HL-60/S4 treated with phorbol 12-myristate 13-acetate at 8.2 ng/mL for 4 days and 3 days (cell line): ENCODE data around the gene ATP1A2.

Experiments
- in situ Hi-C: fragments of 300-500 bp; cut with MboI; formaldehyde crosslinking; loops from 2 replicates; pipeline ENCODE4 v1.15.0; 2022; ENCODE audit warnings: low sequenced_read_pairs

Gene ATP1A2

DNA sequence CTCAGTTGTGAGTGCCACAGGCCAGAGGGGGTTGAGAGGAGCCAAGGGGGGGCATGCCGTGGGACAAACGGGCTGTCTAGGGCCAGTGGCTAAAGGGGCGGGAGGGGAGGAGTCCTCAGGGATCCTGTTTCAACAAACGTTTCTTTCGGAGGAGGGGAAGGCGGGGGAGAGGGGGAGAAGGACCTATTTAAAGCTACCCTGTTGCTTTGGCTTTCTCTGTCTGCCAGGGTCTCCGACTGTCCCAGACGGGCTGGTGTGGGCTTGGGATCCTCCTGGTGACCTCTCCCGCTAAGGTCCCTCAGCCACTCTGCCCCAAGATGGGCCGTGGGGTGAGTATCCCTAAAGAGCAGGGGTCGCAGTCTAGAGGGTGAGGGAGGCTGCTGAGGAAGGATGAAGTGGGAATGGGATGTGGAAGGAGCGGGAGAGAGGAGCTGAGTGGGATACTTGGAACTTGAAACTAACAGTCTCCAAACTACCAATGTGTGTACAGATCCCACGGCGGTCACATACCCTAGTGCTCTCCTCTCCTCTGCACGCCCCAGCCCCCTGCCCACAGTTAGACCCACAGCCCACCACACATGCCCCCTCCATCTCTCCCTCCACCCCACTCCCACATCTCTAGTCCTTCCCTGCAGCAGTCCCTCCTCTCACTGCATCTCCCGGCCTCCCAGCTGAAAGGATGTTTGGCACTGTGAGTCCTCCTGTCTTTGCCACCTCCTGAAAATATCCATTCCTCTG, at the start of gene ATP1A2:
Gene ATP1A2 (plus strand): TSS at position 215 of the 738 bp plus-strand sequence. CDS start 103 bp downstream, at position 318.
- in situ Hi-C loops: no loop called here

DNA sequence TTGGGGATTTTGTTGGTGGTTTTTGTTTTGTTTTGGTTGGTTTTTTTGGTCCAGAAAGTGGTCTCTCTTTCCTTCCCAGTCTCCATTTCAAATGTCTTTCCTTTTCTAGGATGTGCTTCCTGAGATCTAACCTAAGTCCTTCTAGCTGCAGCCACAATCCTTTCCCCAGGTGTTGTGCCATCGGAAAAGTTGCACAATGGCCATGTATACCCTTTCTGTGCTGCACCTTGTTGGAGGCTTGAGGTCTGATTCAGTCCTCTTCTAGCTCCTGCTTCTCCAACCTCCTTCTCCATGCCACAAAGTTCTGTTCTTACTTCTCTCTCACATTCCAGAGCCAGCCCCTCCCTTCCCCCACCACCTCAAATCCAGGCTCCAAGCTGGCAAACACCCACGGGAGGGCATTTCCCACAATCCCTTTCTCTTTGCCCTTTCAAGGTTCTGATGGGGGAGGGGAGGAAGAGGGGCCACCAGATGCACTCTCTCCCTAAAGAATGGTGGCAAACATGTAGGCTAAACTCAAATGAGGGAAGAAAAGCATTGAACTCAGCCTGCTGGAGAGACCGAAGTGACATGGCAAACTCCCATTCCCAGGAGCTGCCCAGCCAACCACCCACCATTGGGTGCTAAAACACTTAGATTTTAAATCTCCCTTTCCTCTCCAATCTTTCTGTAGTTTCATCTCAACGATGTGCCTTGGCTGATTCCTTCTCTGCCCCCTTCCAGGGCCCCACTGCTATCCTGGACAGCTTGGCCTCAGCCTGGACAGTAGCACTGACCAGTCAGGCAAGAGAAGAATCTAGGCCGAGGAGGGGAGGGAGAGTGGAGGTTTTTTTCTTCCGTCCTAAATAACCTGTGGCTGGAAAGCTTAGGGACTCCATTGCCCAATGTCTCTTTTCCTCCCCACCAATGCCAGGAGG, 48.5 kb upstream of the ATP1A2 start:
- in situ Hi-C loops: no loop called here

DNA sequence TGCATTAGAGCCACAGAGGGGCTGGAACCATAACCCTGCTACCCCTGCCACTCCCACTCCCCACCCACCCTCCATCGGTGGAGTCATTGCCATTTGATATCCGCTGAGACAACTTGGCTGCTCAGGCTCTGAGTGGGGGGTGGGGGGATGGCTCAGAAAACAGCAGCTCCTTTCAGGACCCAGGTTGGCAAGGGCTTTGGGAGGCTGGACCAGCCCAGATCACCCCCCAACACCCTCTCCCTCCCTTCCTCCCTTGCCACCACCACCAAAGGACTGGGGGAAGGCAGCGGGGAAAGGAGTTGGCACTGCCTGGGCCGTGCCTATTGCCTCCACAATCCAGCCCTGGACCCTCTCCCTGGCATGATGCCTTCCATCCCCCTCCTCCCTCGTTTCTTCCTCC, 47.3 kb upstream of the ATP1A2 start:
- in situ Hi-C loops: no loop called here

DNA sequence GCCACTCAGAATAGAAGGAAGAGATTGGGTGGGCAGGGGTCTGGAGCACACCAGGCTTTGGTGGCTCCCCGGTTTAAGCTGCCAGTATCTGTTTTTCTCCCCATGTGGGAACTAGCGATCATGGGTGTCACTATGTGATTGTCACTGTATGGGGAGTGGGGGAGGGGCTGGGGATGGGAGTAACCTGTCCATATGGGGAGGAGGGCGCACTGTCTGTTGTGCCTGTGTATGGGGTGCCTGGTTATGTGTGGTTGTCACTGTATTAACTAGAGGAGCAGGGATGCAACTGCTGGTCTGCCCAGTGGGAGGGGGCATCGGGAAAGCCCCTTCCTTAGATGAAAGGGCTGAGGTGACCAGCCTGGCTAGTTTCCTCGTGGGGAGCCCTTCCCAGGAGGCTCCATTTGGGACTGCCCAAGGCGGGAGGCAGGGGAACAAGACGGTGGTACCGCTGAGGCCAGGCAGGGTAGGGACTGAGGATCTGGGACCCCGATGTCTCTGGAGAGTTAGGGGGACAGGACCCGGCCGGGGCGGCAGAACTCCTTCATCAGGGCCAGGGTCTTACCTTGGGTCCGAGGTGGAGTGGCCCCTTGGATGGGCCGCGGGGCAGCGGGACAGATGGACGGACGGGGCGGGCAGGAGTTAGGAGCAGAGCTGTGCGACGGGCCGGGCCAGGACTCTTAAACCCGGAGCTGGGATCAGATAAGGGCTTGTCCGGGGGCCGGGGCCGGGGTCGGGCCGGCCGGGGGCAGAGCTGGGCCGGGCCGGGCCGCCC, 45.9 kb upstream of the ATP1A2 start, which contains the start of gene KCNJ10:
Gene KCNJ10 (minus strand): TSS at position 701 of the 772 bp plus-strand sequence. CDS start 27,628 bp downstream, outside the sequence.
- in situ Hi-C loops: no loop called here

DNA sequence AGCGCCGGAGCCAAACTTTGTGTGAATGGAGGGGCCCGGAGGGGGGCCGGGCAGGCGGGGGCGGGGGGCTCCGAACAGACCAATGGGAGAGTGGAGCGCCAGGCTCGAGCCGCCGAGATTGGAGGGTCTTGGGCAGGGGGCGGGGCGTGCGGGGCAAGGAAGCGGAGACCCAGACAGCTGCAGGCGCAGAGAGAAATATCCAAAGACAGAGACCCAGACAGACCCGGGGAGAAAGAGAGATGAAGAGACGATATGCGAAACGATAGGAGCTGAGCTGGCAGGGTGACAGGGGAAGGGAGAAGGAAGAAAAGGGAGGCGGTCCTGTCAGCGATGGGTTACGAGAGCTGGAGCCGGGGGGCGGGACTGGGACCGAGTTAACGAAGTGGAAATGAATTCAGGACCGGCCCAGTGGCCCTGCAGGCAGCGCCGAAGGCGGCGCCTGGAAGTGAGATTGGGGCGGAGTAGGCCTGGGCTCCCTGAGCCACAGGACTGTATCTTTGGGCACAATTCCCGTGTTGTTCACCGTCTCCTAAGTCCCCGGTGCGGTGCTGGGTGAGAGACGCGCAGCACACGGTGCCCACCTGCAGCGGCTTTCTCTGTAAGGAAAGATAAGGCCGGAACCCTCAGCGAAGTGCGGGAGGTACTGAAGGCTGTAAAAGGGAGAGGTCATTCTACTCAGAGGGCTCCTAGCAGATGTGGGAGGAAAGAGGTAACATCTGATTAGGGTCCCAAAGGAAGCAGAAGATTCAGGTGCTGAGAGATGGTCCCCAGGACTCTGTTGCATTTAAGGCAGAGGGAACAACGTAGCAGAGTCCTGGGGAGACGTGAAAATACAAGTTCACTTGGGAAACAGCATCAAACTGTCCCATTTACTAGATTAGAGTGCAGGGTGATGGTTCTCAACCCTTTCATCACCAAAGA, 45.1 kb upstream of the ATP1A2 start:
- in situ Hi-C loops: no loop called here

DNA sequence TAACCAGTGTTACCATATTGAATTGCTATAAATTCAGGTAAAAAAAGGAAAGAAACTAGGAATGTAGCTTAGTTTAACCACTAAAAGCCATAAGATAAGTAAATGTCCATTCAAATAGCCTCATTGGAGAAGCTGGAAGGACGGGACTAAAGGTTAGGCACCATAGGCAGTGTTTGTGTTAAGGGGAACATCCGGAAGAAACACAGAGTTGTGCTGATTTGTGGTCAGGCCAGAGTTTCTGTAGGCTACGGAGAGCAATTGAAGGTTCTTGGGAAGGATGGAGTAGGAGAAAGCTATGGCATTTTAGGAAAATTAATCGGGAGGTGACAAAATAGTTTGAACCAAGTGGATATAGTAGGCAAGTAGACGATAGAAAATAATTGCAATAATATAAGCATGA, 44.3 kb upstream of the ATP1A2 start:
- in situ Hi-C loops: no loop called here

DNA sequence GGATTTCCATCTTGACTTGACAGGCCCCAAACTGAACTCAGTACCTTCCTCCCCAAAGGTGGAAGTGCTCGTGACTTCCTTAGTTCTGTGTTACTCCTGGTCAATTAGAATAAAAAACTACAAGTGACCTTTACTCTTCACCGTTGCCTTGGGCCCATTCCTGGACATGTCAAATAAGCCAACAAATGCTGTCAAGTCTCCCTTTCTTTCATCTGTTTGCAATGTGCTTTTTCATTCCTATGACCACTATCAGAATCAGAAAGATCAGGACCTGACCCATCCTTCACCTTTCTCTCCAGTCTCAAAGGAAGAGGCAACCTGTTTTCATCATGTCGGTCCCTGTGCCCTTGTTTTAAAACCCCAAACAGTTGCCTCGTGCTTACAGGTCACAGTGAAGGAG, 40.7 kb upstream of the ATP1A2 start:
- in situ Hi-C loops: no loop called here

DNA sequence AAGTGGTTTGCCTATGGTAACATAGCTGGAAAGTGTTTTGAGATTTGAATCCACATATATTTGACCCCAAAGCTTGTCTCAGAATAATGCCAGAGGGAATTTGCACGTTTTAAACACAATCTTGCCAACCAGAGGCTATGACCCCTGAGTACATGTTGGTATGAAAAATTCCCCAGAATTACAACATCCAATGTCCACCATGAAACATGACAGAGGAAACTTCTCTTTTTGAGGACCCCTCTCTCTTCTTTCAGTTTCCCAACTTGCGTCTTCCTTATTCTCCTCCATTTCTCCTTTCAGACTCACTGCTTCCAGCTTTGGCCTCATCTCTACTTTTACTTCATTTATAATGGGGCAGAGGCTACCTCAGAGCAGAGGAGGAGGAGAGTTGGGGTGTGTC, 39.7 kb upstream of the ATP1A2 start:
- in situ Hi-C loops: no loop called here

DNA sequence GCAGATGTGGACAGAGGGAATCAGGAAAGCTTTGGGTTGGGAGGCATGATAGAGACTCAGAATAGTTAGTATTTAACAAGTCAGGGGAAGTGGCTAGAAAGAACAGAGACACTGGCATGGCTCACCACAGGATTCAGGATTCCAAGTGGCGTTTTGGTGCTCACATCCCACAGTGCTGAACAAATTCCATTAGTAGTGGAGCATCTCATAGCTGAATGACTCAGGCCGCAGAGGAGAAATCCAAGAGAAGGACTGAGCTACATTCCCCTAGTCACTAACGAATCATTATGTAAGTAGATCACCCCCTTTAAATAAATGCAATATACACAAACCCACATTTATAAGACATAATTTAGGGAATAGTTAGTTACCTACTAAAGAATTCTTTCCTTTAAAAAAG, 39.3 kb upstream of the ATP1A2 start:
- in situ Hi-C loops: no loop called here

DNA sequence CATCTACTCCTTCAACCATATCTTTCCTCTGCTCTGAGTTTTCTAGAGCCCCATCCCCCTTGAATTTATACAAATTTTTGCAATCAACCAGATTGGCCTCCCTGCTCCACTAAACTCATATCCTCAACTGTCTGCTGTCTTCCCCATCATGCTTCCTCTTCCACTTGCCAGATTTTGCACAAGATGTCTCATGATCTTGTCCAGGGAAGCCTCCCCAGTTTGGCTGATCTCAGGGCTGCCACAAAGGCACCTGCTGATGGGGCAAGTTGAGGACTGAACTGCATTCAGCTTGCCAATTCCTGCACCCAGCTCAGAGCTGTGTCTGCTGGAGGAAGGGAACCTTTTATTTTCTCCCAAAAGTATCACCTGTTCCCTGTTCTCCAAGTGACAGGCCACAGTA, 38.1 kb upstream of the ATP1A2 start:
- in situ Hi-C loops: no loop called here

DNA sequence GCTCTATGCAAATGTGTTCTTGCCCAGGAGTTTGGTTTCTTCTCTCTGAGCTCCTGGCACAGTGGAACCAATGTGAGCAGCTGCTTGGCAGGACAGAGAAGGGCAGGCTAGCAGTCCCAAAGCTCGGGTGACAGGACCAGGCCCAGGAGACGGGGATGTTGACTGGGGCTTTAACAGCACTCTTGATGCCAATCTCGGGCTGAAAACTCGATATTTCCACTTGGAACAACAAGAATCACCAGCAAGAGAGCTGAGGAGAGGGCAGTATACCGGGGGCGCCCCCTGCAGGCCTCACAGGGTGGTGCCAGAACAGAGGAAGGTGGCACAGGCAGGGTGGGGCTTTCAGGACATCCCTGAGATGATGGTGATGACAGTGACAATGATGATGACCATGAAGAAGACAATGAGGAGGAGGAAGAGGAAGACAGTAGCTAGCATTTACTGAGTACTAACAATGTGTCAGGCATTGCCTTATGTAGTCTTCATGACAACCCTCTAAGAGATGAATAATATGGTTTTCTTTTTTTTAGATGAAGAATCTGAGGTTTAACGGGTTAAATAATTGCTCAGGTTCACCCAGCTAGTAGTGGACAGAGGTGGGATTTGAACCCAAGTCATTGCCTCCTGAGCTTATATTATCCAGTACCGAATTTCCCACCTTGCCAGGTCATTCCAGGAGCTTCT, 36.9 kb upstream of the ATP1A2 start:
- in situ Hi-C loops: no loop called here

DNA sequence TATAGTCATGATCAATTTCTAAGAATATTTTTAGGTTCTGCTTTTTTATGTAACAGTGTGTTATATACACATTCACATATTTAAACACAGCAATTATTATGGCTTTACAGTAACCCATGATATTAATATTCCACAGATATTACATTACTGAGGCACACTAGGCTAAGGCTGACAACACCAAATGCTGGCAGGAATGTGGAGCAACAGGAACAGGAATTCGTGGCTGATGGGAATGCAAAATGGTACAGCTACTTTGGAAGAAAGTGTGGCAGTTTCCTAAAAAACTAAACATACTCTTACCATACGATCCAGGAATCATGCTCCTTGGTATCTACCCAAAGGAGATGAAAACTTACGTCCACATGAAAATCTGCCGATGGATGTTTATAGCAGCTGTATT, 36.1 kb upstream of the ATP1A2 start:
- in situ Hi-C loops: no loop called here

DNA sequence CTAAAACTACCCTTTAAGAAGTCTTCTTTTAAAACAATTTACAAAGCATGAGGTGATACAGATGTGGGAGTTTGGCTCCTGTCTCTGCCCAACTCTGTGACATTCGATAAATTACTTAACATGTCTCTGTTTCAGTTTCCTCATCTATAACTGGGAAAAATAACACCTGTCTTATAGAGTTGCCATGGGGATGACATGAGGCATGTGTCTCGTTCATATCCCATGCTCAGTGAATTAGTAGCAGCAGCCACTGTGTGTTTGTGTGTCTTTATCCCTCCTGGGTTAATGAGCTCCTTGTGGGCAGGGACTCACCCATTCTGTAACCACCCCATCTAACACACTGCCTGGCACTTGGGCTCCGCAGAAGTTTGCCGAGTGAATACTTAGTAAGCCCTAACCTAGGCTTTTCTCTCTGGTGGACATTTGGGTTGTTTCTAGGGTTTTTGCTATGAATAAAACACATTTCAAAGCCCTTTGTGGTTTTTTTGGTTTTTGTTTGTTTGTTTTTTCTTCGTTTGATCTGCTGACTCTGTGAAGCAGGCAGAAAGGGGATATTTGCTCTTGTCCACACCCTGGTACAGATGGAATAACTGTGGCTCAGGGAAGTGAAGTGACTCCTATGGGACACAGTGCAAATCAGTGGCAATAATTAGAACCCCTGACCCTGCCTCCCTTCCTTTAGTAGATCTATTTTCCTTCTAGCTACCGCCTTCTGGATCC, 35.0 kb upstream of the ATP1A2 start:
- in situ Hi-C loops: no loop called here

DNA sequence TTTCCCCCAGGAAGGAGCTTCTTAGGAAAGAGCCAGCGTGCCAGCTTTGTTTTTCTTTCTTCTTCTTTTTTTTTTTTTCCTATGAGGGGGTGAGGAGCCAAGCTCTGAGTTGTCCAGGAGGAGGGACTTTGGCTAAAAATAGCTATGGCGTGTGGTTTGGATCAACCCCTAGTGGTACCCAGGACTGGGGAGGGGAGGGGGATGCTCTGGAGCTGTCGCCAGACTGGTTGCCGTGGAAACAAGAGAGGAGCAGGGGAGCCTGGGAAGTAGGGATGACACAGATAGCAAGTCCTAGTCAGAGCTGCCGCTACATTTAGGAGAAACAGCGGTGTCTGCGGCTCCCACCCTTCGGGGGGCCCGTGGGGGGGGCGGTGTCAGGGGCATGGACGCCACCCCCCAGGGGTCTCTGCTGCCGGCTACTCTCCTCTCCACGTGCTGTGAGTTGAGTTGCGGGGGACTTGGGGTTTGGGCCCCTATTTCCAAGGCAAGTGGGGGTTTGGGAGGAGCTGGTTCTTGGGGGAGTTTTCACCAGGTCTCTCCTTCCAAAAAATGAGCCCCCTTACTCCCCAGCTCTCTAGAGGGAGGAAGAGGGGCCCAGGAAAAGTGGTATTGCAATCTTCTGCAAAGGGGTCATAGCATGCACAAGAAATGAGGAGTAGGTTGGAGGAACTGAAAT, 34.2 kb upstream of the ATP1A2 start, which contains the start of gene KCNJ9:
Gene KCNJ9 (plus strand): TSS at position 278 of the 676 bp plus-strand sequence. CDS start 2,493 bp downstream, outside the sequence.
- in situ Hi-C loops: no loop called here

DNA sequence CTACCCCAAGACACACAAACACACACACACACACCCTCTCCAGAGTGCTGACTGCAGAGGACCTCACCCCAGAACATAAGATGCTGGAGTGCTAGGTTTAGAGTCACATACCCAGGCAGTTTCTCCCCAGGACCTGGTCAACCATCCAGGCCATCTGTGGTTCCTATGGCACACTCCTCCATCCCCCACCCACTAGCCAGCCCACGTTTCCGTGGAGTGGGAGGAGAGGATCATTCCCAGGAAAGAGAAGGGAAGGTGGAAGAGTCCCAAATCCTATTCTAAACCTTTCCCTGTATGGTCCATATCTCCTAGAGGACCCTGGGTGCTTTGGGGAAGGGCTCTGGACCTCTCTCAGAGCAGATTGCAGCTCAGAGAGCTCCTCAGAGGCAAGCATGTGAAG, 33.1 kb upstream of the ATP1A2 start:
- in situ Hi-C loops: no loop called here

DNA sequence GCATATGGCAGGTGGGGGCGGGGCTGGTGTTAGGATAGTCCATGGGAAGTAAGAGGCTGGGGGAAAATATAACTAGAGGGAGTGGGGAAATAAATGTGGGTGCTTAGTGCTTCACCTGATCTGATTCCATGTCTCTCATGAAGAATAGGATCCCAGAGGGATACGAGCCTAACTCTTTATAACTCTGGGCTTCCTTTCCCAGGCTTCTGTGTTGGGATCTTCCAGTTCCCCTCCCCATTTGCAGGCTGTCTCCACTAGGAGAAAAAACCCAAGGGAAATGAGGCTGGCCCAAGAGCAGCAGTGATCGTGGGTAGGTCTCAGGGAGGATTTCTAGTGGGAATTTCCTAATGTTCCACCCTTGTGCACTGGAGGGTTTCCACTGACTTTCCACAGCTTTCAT, 32.6 kb upstream of the ATP1A2 start:
- in situ Hi-C loops: no loop called here

DNA sequence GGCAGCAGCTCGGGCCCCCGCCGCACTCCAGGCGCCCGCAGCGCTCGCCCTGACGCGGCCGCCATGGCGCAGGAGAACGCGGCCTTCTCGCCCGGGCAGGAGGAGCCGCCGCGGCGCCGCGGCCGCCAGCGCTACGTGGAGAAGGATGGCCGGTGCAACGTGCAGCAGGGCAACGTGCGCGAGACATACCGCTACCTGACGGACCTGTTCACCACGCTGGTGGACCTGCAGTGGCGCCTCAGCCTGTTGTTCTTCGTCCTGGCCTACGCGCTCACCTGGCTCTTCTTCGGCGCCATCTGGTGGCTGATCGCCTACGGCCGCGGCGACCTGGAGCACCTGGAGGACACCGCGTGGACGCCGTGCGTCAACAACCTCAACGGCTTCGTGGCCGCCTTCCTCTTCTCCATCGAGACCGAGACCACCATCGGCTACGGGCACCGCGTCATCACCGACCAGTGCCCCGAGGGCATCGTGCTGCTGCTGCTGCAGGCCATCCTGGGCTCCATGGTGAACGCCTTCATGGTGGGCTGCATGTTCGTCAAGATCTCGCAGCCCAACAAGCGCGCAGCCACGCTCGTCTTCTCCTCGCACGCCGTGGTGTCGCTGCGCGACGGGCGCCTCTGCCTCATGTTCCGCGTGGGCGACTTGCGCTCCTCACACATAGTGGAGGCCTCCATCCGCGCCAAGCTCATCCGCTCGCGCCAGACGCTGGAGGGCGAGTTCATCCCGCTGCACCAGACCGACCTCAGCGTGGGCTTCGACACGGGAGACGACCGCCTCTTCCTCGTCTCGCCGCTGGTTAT, 31.4 kb upstream of the ATP1A2 start:
- in situ Hi-C loops: no loop called here
